ENCODE data around the gene YTHDF1. TPM values are rescaled to one million over a fixed set of nuclear protein-coding genes. Genes with fewer than 3 reads are reported as not detected.

YTHDF1 gene
- total RNA-seq, 2 donors from 2014 or later: 38.2 to 47.6 TPM

- DNase-seq (ENCODE audit: low spot score): no peak
- ATAC-seq: no peak
- no peaks in the 10 kb centered on the region for H3K9me3 Mint-ChIP-seq
- no peak overlapping the region for H3K4me3 Mint-ChIP-seq
- no peak overlapping the region for H3K27ac Mint-ChIP-seq
- peaks cover 11% of the 10 kb centered on the region for H3K36me3 Mint-ChIP-seq
- H3K4me1 Mint-ChIP-seq (ENCODE audit: low read depth in 2 of 2): peaks cover 15 to 18% of the 10 kb centered on the region in 2 donors
- peaks cover 0 to 9% of the 10 kb centered on the region in 2 donors for H3K27me3 Mint-ChIP-seq
Measured at GRCh38 chr20:63218701-63219446, 2.9 kb upstream of the YTHDF1 start.

- Mint-ChIP-seq H3K27ac (no peak overlapping the region), H3K9me3 (no peaks in the 10 kb centered on the region), H3K36me3 (peaks cover 17% of the 10 kb centered on the region), H3K4me1 (ENCODE audit: low read depth in 2 of 2) (peaks cover 25% of the 10 kb centered on the region in 2 donors), H3K4me3 (no peak overlapping the region), H3K27me3 (peaks cover 0 to 9% of the 10 kb centered on the region in 2 donors)
- no peak for DNase-seq (ENCODE audit: low spot score)
- ATAC-seq: no peak
Measured at GRCh38 chr20:63217706-63218105, 1.8 kb upstream of the YTHDF1 start.

GRCh38 chr20:63216849-63217471 is 1.0 kb upstream of the YTHDF1 start:
- no peak for DNase-seq (ENCODE audit: low spot score)
- Mint-ChIP-seq H3K4me1 (ENCODE audit: low read depth in 2 of 2) (peaks cover 31 to 33% of the 10 kb centered on the region in 2 donors), H3K27ac (peak overlapping the region; percentile 41 to 67)

GRCh38 chr20:63215101-63216040 is 560 bp downstream of the YTHDF1 start:
- Mint-ChIP-seq H3K27ac (peak overlapping the region; percentile 85 to 91), H3K9me3 (no peaks in the 10 kb centered on the region), H3K4me1 (ENCODE audit: low read depth in 2 of 2) (peaks cover 42 to 45% of the 10 kb centered on the region in 2 donors), H3K4me3 (peak overlapping the region; percentile 96), H3K36me3 (peaks cover 17% of the 10 kb centered on the region), H3K27me3 (peaks cover 0 to 4% of the 10 kb centered on the region in 2 donors)
- ATAC-seq (no peak), DNase-seq (ENCODE audit: low spot score) (peak; percentile 61)

More at GRCh38 chr20:63216849-63217471, 1.0 kb upstream of the YTHDF1 start:
- Mint-ChIP-seq H3K36me3 (peaks cover 17% of the 10 kb centered on the region), H3K4me3 (peak overlapping the region; percentile 72), H3K27me3 (peaks cover 0 to 9% of the 10 kb centered on the region in 2 donors), H3K9me3 (no peaks in the 10 kb centered on the region)
- ATAC-seq: no peak

GRCh38 chr20:63214514-63214913 is 1.4 kb downstream of the YTHDF1 start:
- Mint-ChIP-seq H3K4me1 (ENCODE audit: low read depth in 2 of 2) (peaks cover 42 to 49% of the 10 kb centered on the region in 2 donors), H3K4me3 (peak overlapping the region; percentile 96), H3K36me3 (peaks cover 17% of the 10 kb centered on the region), H3K27me3 (no peaks in the 10 kb centered on the region), H3K9me3 (no peaks in the 10 kb centered on the region), H3K27ac (peak overlapping the region; percentile 85 to 91)
- DNase-seq (ENCODE audit: low spot score) (no peak), ATAC-seq (no peak)

GRCh38 chr20:63212792-63213191 is 3.1 kb downstream of the YTHDF1 start:
- Mint-ChIP-seq H3K9me3 (no peaks in the 10 kb centered on the region), H3K4me1 (ENCODE audit: low read depth in 2 of 2) (peaks cover 49 to 52% of the 10 kb centered on the region in 2 donors), H3K4me3 (no peak overlapping the region), H3K27me3 (no peaks in the 10 kb centered on the region), H3K36me3 (peaks cover 20% of the 10 kb centered on the region), H3K27ac (peak overlapping the region in 1 of 2 donors; percentile 73)
- DNase-seq (ENCODE audit: low spot score) (no peak), ATAC-seq (no peak)

- ATAC-seq (no peak), DNase-seq (ENCODE audit: low spot score) (no peak)
- peaks cover 49 to 53% of the 10 kb centered on the region in 2 donors for H3K4me1 Mint-ChIP-seq (ENCODE audit: low read depth in 2 of 2)
Measured at GRCh38 chr20:63212393-63212730, 3.6 kb downstream of the YTHDF1 start.

GRCh38 chr20:63210011-63210605 is 5.8 kb downstream of the YTHDF1 start:
- ATAC-seq (no peak), DNase-seq (ENCODE audit: low spot score) (no peak)
- H3K36me3 Mint-ChIP-seq: peaks cover 26% of the 10 kb centered on the region
- no peak overlapping the region for H3K27ac Mint-ChIP-seq
- peaks cover 54 to 55% of the 10 kb centered on the region in 2 donors for H3K4me1 Mint-ChIP-seq (ENCODE audit: low read depth in 2 of 2)
- H3K9me3 Mint-ChIP-seq: no peaks in the 10 kb centered on the region
- H3K4me3 Mint-ChIP-seq: no peak overlapping the region
- no peaks in the 10 kb centered on the region for H3K27me3 Mint-ChIP-seq

More at GRCh38 chr20:63212393-63212730, 3.6 kb downstream of the YTHDF1 start:
- H3K9me3 Mint-ChIP-seq: no peaks in the 10 kb centered on the region
- peaks cover 23% of the 10 kb centered on the region for H3K36me3 Mint-ChIP-seq
- H3K27me3 Mint-ChIP-seq: no peaks in the 10 kb centered on the region
- peak overlapping the region; percentile 41 for H3K4me3 Mint-ChIP-seq
- peak overlapping the region; percentile 37 to 73 for H3K27ac Mint-ChIP-seq

- Mint-ChIP-seq H3K27me3 (no peaks in the 10 kb centered on the region), H3K36me3 (peaks cover 13% of the 10 kb centered on the region), H3K27ac (peak overlapping the region in 1 of 2 donors; percentile 23), H3K9me3 (no peaks in the 10 kb centered on the region), H3K4me3 (no peak overlapping the region), H3K4me1 (ENCODE audit: low read depth in 2 of 2) (peaks cover 39 to 42% of the 10 kb centered on the region in 2 donors)
- DNase-seq (ENCODE audit: low spot score) (no peak), ATAC-seq (no peak)
Measured at GRCh38 chr20:63208346-63208909, 7.5 kb downstream of the YTHDF1 start.

- ATAC-seq (no peak), DNase-seq (ENCODE audit: low spot score) (no peak)
- Mint-ChIP-seq H3K27ac (no peak overlapping the region), H3K36me3 (peaks cover 12% of the 10 kb centered on the region), H3K4me3 (no peak overlapping the region), H3K27me3 (no peaks in the 10 kb centered on the region), H3K9me3 (no peaks in the 10 kb centered on the region), H3K4me1 (ENCODE audit: low read depth in 2 of 2) (peaks cover 25 to 30% of the 10 kb centered on the region in 2 donors)
Measured at GRCh38 chr20:63206878-63207277, 9.1 kb downstream of the YTHDF1 start.

GRCh38 chr20:63205896-63206295 is 10.0 kb downstream of the YTHDF1 start:
- H3K9me3 Mint-ChIP-seq: no peaks in the 10 kb centered on the region
- H3K27me3 Mint-ChIP-seq: no peaks in the 10 kb centered on the region
- peaks cover 12% of the 10 kb centered on the region for H3K36me3 Mint-ChIP-seq
- peak overlapping the region in 1 of 2 donors; percentile 39 for H3K27ac Mint-ChIP-seq
- ATAC-seq (no peak), DNase-seq (ENCODE audit: low spot score) (no peak)
- H3K4me1 Mint-ChIP-seq (ENCODE audit: low read depth in 2 of 2): peaks cover 24 to 28% of the 10 kb centered on the region in 2 donors
- H3K4me3 Mint-ChIP-seq: no peak overlapping the region

GRCh38 chr20:63204362-63204761 is 11.6 kb downstream of the YTHDF1 start:
- Mint-ChIP-seq H3K36me3 (peaks cover 12% of the 10 kb centered on the region), H3K9me3 (no peaks in the 10 kb centered on the region), H3K4me1 (ENCODE audit: low read depth in 2 of 2) (peaks cover 15 to 24% of the 10 kb centered on the region in 2 donors), H3K27ac (no peak overlapping the region), H3K27me3 (no peaks in the 10 kb centered on the region), H3K4me3 (no peak overlapping the region)
- DNase-seq (ENCODE audit: low spot score): no peak
- no peak for ATAC-seq

Data from natural killer cell treated with Interleukin-12 subunit alpha and Interleukin-12 subunit beta and Interleukin-15 and Interleukin-18, amount 100 ng/mL, for 72 hours (primary cell).